Activated CD8-positive, alpha-beta memory T cell treated with anti-CD3 and anti-CD28 coated beads, Interleukin-2, amount 50 U/mL, for 4 hours (primary cell): Measurements from ENCODE around the gene PTPN1.
"Not testable (repeated sequence)": the region's sequence is repeated elsewhere in the genome, so short reads cannot be mapped to it uniquely, and the experiment has no call there.

Source experiments
- DNase-seq: peaks from one replicate; pipeline ENCODE4 v3.0.0-alpha.2; 2020

Gene PTPN1

DNA sequence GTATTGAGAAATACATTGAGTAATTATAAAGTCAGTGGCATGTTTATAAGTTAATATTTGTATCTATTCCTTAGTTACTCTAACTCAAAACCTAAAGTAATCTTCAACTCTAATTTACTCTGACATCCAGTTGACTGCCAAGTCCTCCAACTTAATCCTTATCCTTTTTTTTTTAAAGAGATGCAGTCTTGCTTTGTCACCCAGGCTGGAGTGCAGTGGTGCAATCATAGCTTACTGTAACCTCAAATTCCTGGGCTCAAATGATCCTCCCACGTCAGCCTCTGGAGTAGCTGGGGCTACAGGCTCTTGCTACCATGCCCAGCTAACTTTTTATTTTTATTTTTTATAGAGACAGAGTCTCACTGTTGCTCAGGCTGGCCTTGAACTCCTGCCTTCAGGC is 24.4 kb downstream of the PTPN1 start:
- DNase-seq, result no peak

DNA sequence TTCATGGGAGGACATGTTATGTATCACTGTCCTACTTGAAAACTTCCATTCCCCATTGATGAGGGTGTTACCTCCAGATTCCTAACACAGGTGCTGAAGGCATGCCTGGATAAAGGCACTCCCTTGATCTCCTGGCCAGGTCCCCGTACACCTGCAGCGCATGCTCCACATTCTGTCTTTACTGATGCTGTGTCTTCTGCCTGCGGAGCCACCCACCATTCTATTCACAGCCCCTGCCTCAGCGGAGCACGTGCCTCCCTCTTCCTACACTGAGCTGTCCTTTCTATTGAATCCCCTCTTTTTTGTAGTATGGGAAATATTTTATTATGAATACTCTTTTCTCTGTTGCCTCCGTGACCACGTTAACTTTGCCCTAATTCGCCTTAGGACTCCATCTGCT is 25.0 kb downstream of the PTPN1 start:
- no peak for DNase-seq

DNA sequence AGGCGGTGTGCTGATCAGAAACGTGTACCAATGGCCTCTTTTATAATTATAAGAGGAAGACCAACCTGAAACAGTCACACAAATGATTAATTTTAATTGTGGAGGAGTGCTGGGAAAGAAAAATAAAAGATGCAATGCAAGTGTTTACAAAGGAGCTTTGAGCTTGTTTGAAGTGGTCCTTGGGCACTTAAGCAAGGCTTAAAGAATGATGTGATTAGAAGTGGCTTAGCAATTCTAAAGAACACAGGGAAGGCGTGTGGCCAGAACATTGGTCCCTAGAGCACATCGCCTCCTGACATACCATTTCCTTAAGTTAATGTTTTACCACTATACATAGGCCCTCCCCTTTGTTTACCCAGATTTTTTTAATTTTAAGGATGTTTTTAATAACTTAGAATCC is 26.1 kb downstream of the PTPN1 start:
- no peak for DNase-seq

DNA sequence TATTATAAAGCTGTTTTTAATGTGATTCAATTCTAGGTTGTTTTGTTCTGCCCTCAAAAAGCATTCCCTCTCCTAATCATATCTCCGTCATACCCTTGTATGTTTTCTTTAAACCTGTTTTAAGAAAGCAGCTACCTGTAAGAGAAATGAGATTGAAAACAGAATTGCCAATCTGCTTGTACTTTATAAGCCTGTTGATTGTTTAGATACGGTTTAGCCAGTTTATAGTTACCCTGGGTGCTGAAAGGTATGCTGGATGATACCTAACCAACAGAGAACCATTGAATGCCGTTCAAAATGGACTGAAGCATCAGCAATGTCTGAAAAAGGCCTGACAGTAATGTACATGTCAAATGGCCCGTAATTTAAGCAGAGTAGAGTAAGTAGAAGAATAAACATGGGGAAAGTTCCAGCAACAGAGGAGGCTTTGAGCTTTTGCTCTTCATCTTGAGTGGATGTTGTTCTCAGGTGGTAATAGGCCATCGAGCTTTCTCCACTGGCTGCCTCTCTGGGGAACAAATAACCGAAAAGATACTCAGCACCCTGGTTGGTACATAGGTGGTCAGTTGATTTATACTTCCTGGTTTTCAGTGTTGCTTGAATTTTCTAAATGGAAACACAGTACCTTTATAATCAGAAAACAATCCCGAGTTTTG is 27.5 kb downstream of the PTPN1 start:
- no peak for DNase-seq

DNA sequence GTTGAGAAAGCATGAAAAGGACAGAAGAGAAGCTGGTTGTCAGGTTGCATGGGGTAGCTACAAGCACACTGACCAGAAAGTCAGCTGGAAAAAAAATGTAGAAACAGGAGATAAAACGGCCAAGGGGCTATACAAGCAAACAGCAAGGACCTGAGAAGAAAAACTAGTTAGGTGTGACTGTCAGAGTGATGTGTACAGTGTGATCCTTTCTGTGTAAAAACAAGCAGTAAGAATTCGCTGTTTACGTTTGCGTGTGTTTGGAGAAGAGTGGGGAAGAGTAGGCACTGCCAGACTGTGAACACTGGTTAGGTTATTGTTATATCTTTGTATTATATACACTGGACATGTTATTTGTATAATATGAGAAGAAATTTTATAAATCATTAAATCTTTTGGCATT is 28.1 kb downstream of the PTPN1 start:
- DNase-seq, result no peak

DNA sequence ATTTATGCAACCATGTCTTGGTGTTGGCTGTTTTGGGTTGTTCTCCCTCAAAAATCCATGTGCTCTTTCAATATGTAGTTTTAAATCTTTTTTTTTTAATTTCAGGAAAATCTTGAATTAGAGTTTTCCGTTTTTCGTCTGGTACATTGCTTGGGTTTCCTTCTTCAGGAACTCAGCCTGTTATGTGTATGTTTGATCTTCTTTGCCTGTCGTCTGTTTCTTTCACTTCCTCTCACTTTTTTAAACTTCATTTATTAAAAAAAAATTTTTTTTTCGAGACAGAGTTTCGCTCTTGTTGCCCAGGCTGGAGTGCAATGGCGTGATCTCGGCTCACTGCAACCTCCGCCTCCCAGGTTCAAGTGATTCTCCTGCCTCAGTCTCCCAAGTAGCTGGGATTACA is 29.6 kb downstream of the PTPN1 start:
- not testable (repeated sequence) for DNase-seq

DNA sequence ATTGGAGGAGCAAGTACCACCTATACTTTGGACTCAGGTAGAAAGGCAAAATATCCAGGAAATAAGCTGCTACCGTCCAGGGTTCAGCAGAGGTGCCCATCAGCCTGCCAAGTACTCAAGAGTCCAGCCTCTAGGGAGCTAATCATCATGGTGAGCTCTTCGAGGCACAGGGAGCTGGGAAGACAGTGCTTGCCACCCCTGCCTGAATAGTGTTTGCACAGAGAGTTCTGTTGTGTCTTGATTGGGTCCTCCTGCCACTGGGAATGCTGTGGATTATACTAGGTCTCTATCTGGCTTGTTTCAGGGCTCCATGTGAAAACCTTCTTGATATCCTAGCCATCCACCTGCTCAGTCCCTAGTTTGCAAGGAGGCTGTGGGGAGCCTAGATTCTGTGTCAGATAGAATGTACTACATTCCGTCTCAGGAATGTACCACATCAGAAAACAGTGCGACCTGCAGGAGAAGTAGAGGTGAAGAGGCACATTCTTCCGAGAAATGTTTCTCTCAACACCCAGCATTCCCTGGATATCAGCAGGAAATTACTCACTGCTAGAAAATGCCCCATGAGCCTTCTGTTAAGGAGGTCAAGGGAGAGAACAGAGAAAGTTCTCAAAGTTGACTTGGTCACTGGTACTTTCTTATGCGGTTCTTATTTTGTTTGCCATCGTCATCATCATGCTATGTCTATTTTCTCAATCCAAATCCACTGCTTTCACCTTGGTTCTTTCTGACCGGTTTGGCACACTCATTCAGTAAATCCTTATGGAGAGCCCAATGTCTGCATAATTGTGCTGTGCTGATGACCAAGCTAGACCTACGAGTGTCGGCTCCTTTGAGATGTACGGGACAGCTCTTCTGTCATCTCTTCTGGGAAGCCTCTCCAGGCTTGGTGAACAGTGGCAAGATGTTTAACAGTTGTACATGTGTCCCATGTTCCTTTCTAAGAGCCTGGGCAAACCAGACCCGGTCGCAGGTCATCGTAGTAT is 30.7 kb downstream of the PTPN1 start:
- DNase-seq, result no peak

DNA sequence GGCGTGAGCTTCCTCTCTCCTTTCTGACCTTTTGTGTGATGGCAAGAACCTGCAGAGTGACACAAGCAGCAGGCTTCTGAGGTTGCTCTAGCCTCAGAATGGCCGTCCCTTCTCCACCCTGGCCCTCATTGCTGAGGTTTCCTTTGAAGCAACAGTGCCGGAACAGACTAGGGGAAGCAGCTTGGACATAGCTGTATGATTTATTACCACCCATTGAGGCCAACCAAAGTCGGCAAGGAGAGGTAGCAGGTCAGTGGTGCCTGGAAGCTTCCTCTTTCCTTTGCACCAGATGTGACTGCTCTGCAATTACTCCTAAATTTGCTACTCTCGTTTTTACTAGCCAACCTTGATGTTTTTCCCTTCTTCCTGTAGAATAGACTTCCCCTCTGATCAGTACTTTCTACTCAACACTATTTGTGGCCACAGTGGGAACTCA is 31.4 kb downstream of the PTPN1 start:
- DNase-seq, result no peak

DNA sequence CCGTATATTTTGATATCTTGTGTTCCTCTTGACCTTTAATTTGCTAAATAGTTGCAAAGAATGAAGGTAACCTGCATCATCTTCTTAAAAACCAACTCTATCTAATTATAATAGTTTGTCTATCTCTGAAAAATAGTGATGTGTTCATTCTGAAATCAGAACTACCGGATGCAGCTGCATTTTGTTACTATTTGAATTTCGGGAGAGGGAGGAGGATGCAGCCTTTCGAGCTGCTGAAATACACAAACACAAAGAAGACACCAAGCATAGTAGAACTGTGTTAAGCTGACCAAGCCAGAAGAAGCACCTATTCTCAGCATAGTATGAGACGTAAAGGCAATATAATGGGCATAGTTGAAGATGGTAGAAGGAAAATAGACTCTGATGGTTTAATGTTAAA is 33.1 kb downstream of the PTPN1 start:
- DNase-seq, result no peak

DNA sequence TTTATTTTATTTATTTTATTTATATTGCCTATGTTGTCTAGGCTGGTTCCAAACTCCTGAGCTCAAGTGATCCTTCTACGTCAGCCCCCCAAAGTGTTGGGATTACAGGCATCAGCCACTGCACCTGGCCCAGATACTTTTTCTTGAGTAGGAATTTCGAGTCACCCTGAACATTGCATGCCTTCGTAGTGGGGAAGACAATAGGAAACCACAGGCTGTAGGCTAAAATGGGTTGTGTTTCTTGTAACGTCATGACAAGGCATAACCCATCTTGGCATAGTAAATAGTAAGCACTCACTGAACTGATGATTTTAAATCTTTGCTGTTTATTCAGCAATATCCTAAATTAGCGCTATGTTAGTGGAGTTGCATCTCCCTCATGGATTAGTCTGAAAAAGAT is 34.9 kb downstream of the PTPN1 start:
- no peak for DNase-seq

DNA sequence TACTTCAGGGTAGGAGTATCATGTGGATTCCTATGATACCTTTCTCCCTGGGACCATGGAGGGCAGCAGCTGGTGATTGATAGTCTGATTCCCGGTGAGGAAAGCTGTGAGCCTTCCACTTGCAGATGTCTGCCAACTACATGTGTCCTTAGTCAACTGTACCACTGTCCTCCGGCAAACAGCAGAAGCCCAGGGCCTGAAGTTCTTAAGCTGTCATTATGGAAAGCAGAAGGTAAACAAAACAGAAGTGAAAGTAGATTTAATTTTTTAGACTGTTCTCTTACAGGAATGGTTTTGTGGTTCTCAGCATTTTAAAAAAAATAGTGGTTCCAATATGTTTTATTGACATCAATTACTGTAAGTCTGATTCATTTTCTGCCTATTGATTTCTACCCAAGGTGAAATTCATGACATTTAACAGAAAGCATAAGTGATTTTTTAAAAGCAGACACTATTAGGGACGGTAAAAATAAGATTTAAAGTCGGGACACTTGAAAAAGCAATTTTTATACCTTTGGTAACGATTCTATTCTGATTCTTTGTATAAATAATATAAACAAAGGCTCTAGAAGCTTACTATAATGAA is 36.6 kb downstream of the PTPN1 start:
- no peak for DNase-seq

DNA sequence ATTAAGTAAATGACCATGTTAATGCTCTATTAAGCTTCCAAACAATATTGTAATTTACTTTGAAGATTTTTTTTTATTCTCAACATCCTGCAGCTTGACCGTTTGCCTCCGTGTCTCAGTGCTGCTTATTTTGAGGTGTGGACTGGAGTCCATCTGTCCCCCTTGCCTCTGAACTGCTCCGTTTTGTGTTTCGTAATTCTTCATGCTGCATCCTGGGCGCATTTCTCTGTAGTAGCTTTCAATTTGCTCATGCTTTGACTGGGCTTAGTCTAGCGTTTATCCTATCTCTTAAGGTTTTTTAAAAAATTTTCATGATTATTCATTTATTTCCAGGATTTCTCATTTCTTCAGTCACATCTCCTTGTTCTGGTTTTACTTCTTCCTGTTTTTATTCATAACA is 37.8 kb downstream of the PTPN1 start:
- no peak for DNase-seq

DNA sequence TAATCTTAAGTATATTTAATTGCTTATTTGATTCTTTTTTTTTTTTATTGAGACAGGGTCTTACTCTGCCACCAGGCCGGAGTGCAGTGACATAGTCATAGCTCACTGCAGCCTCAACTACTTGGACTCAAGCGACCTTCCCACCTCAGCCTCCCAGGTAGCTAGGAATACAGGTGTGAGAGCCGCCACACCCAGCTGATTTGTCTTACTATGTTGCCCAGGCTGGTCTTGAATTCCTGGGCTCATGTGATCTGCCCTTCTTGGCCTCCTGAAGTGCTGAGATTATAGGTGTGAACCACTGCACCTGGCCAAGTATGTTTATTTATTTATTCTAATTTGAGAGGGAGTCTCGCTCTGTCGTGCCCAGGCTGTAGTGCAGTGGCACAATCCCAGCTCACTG is 38.2 kb downstream of the PTPN1 start:
- no peak for DNase-seq

DNA sequence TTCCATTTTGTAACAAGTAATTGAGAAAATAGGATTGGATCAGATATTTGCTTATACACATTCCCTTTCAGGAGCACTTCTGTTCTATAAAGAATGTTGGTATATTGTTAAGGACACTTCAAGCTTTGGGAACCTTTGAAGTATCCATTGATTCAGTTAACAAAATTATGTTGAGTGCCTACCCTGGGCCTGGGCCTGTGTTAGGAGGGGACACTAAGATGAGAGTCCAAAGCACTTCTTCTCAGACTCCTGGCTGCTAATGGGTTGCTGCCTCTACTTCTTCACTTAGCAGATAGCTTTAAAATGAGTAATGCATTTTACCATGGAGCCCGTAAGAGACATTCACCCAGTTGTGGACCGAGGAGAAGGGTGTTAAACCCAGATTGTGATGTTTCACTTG is 40.3 kb downstream of the PTPN1 start:
- DNase-seq, result no peak

DNA sequence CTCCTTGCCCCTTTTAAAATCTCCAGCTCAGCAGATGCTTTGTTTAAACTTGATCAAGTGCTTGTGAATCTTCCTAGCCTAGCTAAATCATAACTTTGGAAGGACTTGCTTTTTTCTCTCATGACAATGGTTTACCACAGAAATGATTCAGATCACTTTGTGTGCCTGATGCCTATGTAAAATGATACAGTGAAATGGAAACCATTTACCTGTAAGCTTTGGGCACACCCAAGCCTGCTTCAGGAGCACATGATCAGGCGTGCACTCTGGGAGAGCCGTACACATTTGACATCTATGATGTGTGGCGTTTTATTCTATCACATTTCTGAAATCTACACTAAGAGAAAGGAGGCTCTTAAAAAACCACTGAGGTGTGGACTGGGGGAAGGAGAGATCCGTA is 41.1 kb downstream of the PTPN1 start:
- DNase-seq, result no peak

DNA sequence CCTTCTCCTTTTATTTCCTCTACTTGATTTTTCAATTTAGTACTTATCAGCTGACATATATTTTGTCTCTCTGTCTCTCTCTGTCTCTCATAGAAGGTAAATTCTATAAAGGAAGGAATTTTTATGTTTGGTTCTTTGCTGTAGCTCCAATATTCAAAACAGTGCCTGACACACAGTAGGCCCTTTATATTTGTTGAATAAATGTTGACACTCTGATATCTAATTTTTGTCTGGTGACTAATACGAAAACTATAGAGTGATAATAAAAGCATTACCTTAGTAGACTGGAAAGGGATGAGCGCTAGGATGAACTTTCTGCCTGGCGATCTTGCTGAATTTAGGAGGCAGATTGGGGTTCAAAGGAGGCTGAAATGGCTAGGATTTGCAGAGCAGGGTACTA is 42.8 kb downstream of the PTPN1 start:
- no peak for DNase-seq

DNA sequence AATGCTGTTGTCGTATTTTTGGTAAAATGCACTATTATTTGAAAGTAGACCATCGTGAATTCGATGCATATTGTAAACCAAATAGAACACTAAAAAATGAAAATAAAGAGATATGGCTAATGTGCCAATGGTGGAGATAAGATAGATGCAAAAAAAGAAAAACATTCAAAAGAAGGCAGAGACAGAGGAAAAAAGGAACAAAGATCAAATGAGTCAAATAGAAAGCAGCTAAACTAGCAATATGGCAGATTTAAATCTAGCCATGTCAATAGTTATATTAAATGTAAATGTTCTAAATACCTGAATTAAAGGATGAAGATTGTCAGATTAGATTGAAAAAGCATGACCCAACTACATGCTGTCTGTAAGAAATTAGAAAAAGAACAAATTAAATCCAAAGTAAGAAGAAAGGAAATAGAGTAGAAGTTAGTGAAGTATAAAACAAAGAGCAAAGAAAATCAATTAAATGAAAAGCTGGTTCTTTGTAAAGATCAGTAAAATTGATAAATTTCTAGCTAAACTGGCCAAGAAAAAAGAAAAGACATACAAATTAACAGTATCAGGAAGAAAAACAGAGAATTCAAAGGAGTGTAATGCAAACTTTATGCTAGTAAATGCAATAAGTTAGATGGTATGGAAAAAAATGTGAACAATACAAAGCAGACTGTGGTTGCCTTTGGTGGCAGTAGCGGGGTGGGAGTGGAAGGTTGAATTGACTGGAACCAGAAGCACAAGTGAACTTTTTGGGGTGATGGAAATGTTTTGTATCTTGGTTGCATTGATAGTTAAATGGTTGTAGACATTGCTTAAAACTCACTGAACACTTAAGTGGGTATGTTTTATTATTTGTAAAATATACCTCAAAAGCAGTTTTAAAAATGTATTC is 44.8 kb downstream of the PTPN1 start:
- DNase-seq, result no peak

DNA sequence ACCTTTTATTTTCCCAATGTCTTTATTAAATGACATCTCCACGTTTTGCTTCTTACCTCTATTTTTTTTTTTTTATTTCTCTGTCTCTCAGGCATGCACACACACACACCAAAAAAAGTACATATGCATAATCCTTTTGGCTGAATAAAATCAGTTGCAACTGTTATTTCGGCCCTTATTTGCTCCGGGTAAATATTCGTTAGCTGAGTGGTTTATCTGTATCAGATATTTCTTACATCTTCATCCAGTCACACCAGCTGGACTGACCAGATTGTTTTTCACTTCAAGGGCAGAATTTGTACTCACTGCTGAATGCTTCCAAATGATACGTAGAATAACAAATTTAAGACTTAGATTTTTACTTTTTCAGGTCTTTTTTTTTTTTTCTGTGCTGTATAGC is 45.5 kb downstream of the PTPN1 start:
- DNase-seq, result no peak

DNA sequence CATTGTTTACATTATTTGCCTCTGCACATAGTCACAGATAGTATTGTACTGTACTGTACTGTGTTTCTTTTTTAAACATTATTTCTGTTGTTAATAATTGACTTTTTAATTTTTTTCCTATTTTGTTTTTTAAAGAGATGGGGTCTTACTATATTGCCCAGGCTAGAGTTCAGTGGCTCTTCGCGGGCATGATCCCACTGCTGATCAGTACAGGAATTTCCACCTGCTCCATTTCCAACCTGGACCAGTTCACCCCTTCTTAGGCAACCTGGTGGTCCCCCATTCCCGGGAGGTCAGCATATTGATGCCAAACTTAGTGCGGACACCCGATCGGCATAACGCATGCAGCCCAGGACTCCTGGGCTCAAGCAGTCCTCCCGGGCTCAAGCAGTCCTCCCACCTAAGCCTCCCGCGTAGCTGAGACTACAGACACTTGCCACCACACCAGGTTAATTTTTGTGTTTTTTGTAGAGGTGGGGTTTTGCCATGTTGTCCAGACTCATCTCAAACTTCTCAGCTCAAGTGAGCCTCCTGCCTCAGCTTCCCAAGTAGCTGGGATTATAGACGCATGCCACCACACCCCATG is 47.5 kb downstream of the PTPN1 start:
- DNase-seq, result no peak

DNA sequence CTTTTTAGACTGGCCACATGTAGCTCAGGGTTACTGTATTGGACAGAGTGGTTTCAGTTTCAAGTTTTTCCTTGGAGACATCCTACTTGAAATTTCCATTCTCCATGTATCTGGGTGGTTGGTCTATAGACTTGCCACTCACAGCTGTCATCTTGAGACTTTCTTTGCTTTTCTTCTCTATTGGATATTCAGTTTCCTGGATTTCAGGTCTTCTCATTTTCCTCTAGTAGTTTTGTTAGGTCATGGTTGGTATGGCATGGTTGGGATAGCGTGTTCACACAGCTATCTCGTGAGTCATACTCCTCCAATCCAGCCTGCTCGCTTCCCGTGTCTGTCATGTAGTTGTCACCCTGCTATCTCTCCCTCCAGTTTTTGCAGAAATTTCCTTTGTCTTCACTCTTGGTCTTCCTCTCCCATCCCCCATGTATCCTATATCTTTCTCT is 48.3 kb downstream of the PTPN1 start:
- DNase-seq, result no peak

DNA sequence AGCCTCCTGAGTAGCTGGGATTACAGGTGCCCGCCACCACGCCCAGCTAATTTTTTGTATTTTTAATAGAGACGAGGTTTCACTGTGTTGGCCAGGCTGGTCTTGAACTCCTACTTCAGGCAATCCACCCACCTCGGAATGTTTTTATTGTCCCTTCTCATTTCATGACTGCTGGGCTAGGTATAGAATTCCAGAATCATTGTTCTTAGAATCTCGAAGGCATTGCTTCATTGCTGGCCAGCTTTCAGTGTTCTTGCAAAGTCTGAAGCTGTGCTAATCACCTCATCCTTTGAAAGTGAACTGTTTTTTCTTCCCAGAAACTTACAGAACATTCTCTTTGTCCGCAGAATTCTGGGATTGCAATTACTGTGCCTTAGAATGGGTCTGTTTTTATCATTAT is 49.0 kb downstream of the PTPN1 start:
- no peak for DNase-seq

DNA sequence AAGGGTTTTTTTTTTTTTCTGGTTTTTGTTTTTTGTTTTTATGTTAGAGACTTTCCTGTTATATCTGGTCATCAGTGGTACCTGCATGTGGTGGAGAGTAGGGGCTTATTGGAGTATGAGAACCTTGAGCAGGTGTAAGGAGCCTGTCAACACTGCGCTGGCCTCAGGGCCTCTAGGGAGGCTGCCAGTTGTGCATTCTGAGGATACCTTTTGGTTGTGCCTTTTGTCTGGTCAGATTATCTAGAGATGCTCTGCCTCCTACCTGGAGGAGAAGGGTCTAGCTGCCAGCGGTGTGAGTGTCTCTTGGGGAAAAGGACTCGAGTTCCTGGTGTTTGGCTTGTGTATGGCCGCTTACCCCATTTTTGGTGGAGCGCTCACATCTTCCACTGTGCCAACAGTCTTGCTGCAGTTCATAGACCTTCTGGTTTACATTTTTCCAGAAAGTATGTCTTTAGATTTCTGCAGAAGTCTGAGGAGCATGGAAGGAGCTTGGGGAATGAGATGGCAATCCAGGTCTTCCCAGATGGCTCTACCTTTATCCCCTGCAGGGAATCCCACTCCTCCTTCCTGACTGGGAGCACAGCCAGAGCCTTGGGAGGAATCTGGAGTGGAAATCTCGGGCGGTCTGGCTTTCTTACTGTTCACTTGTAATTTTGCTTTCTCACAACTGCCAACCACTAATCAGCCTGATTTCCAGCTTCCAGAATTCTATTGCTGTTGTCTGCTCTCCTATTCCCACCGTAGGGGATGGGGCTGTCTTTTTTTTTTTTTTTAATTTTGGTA is 49.9 kb downstream of the PTPN1 start:
- no peak for DNase-seq
